Neural progenitor cell (in vitro differentiated cells): ENCODE results near the gene NNMT. TPM values are rescaled to one million over a fixed set of nuclear protein-coding genes. Genes with fewer than 3 reads are reported as not detected.

Source experiments
- DNase-seq: peaks from one replicate; pipeline ENCODE4 v3.0.0-alpha.2; 2016; ENCODE audit warnings: low spot score
- H2AFZ ChIP-seq: fragments of 200-600 bp; sonication (generic); replicated peaks from 2 replicates; pipeline ENCODE4 v1.6.1; 2016; ENCODE audit warnings: antibody characterized with exemption
- H3F3A ChIP-seq: fragments of 200-600 bp; sonication (generic); 2 replicates; pipeline ENCODE4 v1.6.1; 2016; ENCODE audit warnings: antibody characterized with exemption, low read depth
- H3K27ac ChIP-seq: fragments of 200-600 bp; sonication (generic); 2 replicates; pipeline ENCODE4 v1.5.1; 2016; ENCODE audit warnings: mild to moderate bottlenecking
- H3K27me3 ChIP-seq: fragments of 200-600 bp; sonication (generic); 2 replicates; pipeline ENCODE4 v1.6.1; 2016; ENCODE audit warnings: mild to moderate bottlenecking, moderate library complexity
- H3K36me3 ChIP-seq: fragments of 200-600 bp; sonication (generic); 2 replicates; pipeline ENCODE4 v1.5.1; 2016
- H3K4me1 ChIP-seq: fragments of 200-600 bp; sonication (generic); 2 replicates; pipeline ENCODE4 v1.6.1; 2016; ENCODE audit warnings: mixed run types
- H3K4me2 ChIP-seq: fragments of 200-600 bp; sonication (generic); 2 replicates; pipeline ENCODE4 v1.6.1; 2016
- H3K4me3 ChIP-seq: fragments of 200-600 bp; sonication (generic); 2 replicates; pipeline ENCODE4 v1.5.1; 2016
- H3K79me2 ChIP-seq: fragments of 200-600 bp; sonication (generic); 2 replicates; pipeline ENCODE4 v1.6.1; 2016; ENCODE audit warnings: low read depth
- H3K9ac ChIP-seq: fragments of 200-600 bp; sonication (generic); 2 replicates; pipeline ENCODE4 v1.6.1; 2016
- H3K9me3 ChIP-seq: fragments of 200-600 bp; sonication (generic); 2 replicates; pipeline ENCODE4 v1.5.1; 2016; ENCODE audit warnings: low read depth
- H4K20me1 ChIP-seq: fragments of 200-600 bp; sonication (generic); 2 replicates; pipeline ENCODE4 v1.6.1; 2016; ENCODE audit warnings: low read depth
- H3K27ac Mint-ChIP-seq: 3 replicates; pipeline ENCODE4 v1.8.0; 2021; ENCODE audit warnings: mixed read lengths
- H3K27me3 Mint-ChIP-seq: 2 replicates; pipeline ENCODE4 v1.8.0; 2022; ENCODE audit warnings: low read depth, mild to moderate bottlenecking, inconsistent platforms, moderate library complexity, mixed read lengths; ENCODE audit not compliant: insufficient read depth
- H3K36me3 Mint-ChIP-seq: 3 replicates; pipeline ENCODE4 v1.8.0; 2021; ENCODE audit warnings: mixed read lengths
- H3K4me1 Mint-ChIP-seq: 3 replicates; pipeline ENCODE4 v1.8.0; 2021; ENCODE audit warnings: mixed read lengths
- H3K4me3 Mint-ChIP-seq: 3 replicates; pipeline ENCODE4 v1.8.0; 2021; ENCODE audit warnings: mild to moderate bottlenecking, moderate library complexity, mixed read lengths
- H3K9me3 Mint-ChIP-seq: 3 replicates; pipeline ENCODE4 v1.8.0; 2020; ENCODE audit warnings: mixed read lengths
- CTCF ChIP-seq: fragments of 200-600 bp; sonication (generic); IDR thresholded peaks from 2 replicates; pipeline ENCODE4 v1.5.1; 2017; ENCODE audit warnings: antibody characterized with exemption, mild to moderate bottlenecking
- EZH2 ChIP-seq: fragments of 200-600 bp; sonication (generic); IDR thresholded peaks from 2 replicates; pipeline ENCODE4 v1.6.1; 2017; ENCODE audit warnings: antibody characterized with exemption, mild to moderate bottlenecking, moderate library complexity
- EZH2phosphoT487 ChIP-seq: fragments of 200-600 bp; sonication (generic); IDR thresholded peaks from 2 replicates; pipeline ENCODE4 v1.6.1; 2017; ENCODE audit warnings: antibody characterized with exemption
- total RNA-seq: library from RNA; depleted of rRNA; stranded (reverse); fragments of >200 nt; gene quantifications from 2 replicates; pipeline ENCODE4 v1.2.3, GENCODE V29; 2015; ENCODE audit warnings: low replicate concordance

Gene NNMT
- total RNA-seq, 1 donor from 2014 or later, result not detected

- Histone ChIP-seq H3K4me1 (no peaks in the 10 kb centered on the region), H4K20me1 (no peaks in the 10 kb centered on the region), H3K9ac (no peak overlapping the region), H3K4me3 (no peak overlapping the region), H3K79me2 (no peaks in the 10 kb centered on the region), H3K4me2 (no peak overlapping the region), H3K27me3 (no peaks in the 10 kb centered on the region), H2AFZ (no peak overlapping the region), H3F3A (no peaks in the 10 kb centered on the region), H3K36me3 (no peaks in the 10 kb centered on the region), H3K27ac (no peak overlapping the region), H3K9me3 (no peaks in the 10 kb centered on the region)
- Mint-ChIP-seq H3K27ac (no peak overlapping the region), H3K4me3 (no peak overlapping the region), H3K36me3 (no peaks in the 10 kb centered on the region), H3K27me3 (peaks cover 5% of the 10 kb centered on the region), H3K9me3 (no peaks in the 10 kb centered on the region), H3K4me1 (no peaks in the 10 kb centered on the region)
- no peak for TF ChIP-seq CTCF
- TF ChIP-seq EZH2, result no peak
- TF ChIP-seq EZH2phosphoT487, result no peak
- no peak for DNase-seq
Measured at GRCh38 chr11:114271316-114271715, 24.9 kb upstream of the NNMT start.

- no peaks in the 10 kb centered on the region for H4K20me1 ChIP-seq
- H3K4me3 ChIP-seq, result no peak overlapping the region
- no peaks in the 10 kb centered on the region for H3K4me1 ChIP-seq
- Mint-ChIP-seq H3K27me3 (peaks cover 5% of the 10 kb centered on the region), H3K4me3 (no peak overlapping the region), H3K9me3 (no peaks in the 10 kb centered on the region), H3K27ac (no peak overlapping the region), H3K4me1 (no peaks in the 10 kb centered on the region), H3K36me3 (no peaks in the 10 kb centered on the region)
- H3K36me3 ChIP-seq, result no peaks in the 10 kb centered on the region
- H2AFZ ChIP-seq, result no peak overlapping the region
- no peaks in the 10 kb centered on the region for H3K27me3 ChIP-seq
- no peaks in the 10 kb centered on the region for H3K79me2 ChIP-seq
- H3K4me2 ChIP-seq, result no peak overlapping the region
- H3F3A ChIP-seq, result no peaks in the 10 kb centered on the region
- H3K9ac ChIP-seq, result no peak overlapping the region
- TF ChIP-seq EZH2, result no peak
- TF ChIP-seq EZH2phosphoT487, result no peak
- no peak for TF ChIP-seq CTCF
- H3K27ac ChIP-seq, result no peak overlapping the region
- no peak for DNase-seq
- no peaks in the 10 kb centered on the region for H3K9me3 ChIP-seq
Measured at GRCh38 chr11:114272311-114272710, 23.9 kb upstream of the NNMT start.

GRCh38 chr11:114273071-114273470, 23.1 kb upstream of the NNMT start:
- H3K27ac Mint-ChIP-seq, result no peak overlapping the region
- H3K4me1 ChIP-seq, result no peaks in the 10 kb centered on the region
- no peak for DNase-seq
- H3K27me3 ChIP-seq, result no peaks in the 10 kb centered on the region
- no peaks in the 10 kb centered on the region for H3K9me3 Mint-ChIP-seq
- H3K9ac ChIP-seq, result no peak overlapping the region
- no peaks in the 10 kb centered on the region for H3K9me3 ChIP-seq
- no peak overlapping the region for H3K4me3 Mint-ChIP-seq
- no peaks in the 10 kb centered on the region for H3F3A ChIP-seq
- H4K20me1 ChIP-seq, result no peaks in the 10 kb centered on the region
- no peaks in the 10 kb centered on the region for H3K79me2 ChIP-seq
- no peaks in the 10 kb centered on the region for H3K4me1 Mint-ChIP-seq
- H3K4me2 ChIP-seq, result no peak overlapping the region
- no peak overlapping the region for H2AFZ ChIP-seq
- TF ChIP-seq CTCF (no peak), EZH2phosphoT487 (no peak), EZH2 (no peak)
- no peak overlapping the region for H3K27ac ChIP-seq
- no peaks in the 10 kb centered on the region for H3K36me3 ChIP-seq
- H3K4me3 ChIP-seq, result no peak overlapping the region
- H3K27me3 Mint-ChIP-seq, result peaks cover 5% of the 10 kb centered on the region
- H3K36me3 Mint-ChIP-seq, result no peaks in the 10 kb centered on the region
